Embryonic facial prominence (tissue), 1 donor: ENCODE data around the gene SPOCK1.

Source experiments
- DNase-seq: peaks from one replicate; pipeline ENCODE4 v3.0.0-alpha.2; 2016; ENCODE audit errors: extremely low spot score

Gene SPOCK1

DNA sequence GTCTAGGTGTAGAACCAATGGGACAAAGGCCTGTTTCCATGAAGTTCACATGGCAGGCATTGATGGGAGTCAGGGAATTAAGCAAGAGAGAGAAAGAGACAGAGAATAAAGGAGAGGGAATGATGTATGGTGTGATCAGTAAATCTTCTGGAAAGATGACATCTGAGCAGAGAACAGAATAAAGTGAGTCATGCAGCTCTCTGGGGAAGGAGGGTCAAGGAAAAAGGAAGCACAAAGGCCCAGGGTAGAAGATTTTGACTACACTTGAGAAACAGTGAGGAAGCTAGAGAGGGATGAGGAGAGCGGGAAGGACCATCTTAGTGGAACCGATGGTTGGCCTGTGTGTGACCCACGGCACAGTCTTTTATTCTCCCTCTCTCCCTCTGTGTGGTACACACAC is 425.9 kb downstream of the SPOCK1 start:
- no peak for DNase-seq

DNA sequence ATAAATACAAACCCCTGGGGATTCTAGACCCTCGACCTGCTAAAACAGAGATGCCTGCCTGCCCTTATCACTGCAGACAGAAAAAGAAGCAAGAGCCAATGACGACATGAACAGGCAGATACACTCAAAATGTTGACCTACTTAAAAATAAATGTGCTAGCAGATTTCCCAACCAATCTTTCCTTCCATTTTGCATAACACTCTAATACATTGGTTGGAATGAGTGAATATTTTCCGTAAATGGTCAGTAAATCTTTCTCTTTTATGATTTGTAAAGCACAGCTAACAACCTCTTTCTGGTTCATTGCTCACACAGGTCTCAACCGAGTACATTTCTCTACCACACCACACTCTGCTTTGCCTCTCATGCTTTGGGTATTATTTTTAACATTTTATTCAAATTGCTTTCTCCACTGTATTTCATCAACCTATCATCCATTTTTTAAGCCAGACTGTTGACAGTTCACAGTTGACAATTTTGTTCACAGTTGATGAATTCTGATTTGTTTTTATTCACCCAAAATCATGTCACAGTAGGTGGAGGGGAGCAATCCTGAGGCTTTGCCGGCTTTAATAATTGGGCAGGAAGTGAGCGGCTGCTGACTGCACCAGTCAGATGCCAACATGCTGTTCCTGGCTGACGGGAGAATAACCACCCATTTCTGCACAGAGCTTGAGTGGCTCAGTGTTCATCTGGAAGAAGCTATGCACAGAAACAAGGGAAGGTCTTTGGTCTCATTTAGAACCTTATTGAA is 426.6 kb downstream of the SPOCK1 start:
- no peak for DNase-seq

DNA sequence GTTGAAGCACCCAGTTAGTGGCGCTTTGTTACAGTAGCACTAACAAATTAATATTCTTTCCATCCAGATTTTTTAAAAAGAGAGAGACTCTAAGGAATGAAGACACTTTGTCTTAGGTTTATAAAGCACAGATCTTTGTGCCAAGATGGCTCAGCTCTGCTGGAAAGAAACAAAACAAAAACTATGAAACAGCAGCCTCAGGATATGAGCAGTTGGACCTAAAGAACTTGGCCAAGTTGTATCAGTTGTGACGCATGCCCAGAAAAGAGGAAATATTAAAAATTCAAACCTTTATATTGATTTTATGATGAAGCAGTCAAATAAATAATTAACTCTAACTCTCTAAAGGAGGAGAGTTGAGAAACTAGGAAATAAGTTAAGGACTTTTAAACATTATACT is 427.2 kb downstream of the SPOCK1 start:
- no peak for DNase-seq

DNA sequence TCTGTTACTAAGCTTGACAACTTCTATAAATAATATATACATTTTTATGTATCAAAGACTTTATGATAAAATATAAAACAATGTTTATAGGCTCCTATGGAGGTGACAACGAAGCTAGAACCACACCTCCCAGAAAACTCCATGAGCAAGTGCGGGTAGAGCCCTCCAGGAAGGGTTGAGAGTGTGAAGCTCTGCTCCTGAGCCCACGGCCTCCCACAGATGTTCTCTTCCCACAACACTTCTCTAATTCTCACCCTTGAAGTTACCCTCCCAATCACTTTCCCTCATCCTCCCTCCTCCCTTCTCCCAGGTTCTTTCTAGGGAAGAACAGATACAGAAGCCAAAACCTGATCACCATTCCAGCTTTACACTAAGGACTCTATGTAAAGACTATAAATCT is 427.6 kb downstream of the SPOCK1 start:
- DNase-seq, result no peak

DNA sequence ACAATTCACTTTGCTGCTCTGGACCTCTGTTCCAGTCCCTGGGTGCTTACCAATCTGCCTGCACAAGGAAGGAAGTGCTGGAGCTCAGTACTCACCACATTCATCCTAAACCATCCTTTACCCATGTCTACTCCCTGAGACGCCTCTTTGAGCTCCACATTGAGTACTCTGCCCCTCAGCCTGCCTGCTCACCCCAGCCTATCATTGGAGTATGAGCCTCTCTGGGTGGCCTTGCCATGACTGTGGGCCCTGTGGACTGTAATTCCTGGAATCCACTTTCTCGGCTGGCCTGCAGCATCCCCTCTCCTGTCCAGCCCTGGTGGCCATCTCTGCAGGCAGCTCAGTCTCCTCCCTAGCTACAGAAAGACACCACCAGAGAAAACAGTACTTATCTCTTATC is 428.6 kb downstream of the SPOCK1 start:
- DNase-seq, result no peak

DNA sequence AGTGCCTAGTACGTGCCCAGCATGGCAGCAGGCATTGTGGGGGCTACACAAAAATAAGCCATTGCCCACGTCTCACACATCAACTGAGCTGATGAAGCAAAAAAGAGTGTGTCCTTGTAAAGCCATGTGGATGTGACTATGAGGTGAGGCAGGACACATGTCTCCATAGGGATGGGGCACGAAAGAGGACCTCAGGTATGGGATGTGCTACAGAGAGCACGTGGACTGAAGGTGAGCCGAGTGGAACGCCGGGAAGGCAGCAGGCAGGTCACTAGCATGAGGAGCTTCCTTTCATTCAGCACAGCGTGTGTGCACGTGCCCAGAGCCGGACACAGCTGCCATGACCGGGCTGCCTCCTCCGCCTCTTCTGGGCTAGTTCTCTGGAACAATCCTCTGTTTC is 429.8 kb downstream of the SPOCK1 start:
- no peak for DNase-seq

DNA sequence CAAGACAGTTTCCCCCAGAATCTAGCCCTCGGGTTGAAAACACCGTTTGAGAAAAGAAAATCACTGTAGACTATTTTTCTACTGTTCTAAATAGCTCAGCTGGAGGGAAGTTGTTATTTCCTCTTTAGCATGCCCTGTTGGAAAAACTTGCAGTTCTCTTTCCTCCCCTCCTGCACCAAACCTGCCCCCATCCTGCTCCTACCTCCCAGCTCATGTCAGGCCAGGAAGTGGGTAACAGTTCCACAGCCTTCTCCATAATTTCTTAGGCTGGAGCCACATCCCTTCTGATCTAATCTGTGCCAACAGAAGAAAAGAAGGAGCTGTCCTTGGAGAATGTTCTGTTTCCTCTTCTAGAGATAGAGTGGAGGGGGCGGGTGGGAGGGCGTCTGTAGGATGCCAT is 437.7 kb downstream of the SPOCK1 start:
- no peak for DNase-seq

DNA sequence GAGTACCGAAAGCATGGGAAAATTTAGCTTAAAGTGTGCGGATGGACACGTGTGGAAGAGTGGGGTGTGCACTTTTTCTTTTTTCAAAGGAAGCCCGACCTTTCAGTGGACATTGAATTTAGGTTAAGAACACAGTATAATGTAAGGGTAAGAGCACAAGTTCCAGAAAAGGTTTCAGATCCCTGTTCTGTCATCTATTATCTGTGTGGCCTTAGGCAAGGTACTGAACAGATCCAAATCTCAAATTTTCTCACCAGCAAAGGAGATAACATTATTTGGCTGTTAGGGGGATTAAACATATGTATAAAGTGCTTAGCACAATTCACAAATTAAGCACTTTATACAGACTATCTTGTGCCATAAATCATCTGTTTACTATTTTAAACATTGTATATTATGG is 441.0 kb downstream of the SPOCK1 start:
- no peak for DNase-seq

DNA sequence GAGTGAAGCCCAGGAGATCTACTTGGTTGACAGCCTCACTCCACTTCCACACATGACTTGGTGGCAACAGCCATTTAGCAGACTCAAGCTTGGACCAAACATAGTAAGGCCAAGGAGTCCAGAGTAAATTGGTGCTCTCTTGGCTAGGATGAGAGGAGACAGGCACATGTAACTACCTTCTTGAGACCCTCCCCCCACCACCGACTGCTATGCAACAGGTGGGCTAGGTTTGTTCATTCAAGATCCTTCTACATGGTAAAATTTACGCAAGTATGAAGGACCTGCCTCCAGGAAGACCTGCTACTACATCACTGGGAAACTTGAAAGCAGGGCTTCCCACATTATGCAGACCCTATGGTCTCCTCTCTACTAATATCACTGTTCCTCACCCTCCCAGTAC is 442.4 kb downstream of the SPOCK1 start:
- DNase-seq, result no peak

DNA sequence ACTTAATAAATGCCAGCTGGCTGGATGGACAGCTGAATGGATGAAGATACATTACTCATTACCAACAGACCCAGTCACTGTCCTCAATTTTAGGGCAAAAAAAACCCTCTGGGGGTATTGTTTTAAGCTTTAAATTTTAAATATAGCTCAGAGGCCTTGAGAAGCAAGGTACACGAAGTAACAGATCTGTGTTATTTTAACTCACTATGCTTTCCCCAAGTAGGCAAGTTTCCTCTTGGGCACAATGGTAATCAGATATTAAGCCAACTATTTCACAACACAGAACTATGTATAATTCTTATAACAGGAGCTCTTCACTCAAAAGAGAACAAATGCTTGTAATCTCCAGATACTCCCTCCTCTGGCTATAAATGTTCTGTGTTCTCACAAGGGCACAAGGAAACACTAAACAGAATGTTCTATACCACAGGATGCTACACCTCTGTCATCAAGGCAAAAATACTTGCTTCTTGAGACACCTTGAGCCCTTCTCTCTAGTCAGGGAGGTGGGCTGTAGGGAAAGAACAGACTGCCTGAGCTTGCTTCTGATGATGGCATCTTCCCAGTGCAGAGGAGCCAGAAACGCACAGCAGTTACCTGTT is 443.8 kb downstream of the SPOCK1 start:
- DNase-seq, result no peak

DNA sequence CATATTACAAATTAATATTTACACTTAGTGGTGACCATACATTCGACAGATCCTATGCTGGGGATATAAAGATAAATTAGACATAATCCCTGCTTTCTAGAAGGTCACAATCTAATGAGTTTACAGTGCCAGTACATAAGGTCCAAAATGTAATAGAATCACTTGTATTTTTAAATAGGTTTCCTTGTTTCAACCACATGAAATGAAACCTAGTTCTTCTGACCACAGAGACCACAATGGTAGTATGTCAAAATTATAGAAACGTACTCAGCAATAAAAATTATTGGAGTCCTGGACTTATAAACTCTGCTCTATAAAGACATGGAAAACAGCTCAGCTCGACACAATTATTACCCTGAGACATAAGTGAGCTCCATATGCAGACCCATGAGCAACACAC is 444.3 kb downstream of the SPOCK1 start:
- no peak for DNase-seq

DNA sequence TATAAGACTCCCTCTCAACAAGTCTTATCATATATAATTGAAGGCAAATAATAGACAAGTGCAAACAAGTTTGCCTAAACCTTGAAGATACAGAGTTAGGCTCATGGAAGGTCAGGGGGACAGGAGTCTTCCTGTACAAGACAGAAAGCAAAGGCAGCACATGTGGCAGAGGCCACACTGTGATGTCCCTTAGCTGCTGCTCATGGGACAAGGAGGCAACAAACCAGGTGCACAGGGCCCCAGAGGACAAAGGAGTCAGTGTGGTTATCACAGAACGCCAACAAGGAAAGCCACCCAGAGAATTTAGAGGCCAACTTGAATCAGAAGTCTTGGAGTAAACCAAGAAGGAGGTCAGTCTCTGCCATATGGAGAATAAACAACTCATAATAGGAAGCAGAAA is 444.8 kb downstream of the SPOCK1 start:
- no peak for DNase-seq

DNA sequence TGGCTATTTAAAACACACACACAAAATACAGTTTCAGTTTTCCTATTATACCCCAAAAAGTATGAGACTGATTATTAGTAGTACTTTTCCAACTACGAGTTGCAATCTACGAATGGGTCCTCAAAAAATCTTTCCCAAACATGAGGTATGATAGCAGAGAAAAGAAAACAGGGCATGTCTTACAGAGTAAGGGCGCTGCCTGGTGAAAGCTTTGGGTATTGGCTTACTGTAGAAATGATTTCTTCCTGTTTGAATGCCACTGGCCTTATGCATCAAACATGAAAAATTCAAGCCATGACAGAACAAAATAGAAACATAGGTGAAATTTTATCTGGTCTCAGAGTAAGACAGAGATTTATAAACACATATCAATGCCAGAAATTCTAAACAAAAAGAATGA is 448.0 kb downstream of the SPOCK1 start:
- no peak for DNase-seq

DNA sequence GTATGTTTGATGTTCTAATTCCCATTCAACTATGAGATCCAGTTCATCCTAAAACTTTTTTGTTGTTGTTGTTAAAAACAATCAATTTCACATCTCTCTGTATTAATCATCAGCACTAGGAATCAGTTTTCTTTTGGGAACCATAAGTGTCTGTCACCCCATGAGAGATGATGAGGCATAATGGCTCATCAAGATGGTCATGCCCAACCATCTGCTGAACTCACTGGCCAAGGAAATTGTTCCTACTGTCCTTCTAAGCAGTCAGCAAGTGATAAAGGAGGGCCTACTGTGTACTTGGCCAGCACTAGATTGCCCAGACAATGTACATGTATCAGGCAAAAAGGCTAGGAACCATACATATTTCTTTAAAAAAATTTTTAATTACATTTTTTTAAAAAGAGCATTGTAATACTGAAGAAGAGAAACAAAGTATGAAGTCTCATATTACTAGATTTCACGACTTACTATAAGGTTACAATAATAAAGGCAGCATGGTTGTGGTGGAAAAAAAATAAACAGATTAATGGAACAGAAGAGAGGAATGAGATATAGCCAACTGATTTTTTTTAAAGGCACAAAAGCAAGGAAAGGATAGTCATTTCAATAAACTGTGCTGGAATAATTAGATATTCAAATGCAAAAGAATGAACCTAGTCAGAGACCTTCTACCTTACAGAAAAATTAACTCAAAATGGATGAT is 458.3 kb downstream of the SPOCK1 start:
- no peak for DNase-seq

DNA sequence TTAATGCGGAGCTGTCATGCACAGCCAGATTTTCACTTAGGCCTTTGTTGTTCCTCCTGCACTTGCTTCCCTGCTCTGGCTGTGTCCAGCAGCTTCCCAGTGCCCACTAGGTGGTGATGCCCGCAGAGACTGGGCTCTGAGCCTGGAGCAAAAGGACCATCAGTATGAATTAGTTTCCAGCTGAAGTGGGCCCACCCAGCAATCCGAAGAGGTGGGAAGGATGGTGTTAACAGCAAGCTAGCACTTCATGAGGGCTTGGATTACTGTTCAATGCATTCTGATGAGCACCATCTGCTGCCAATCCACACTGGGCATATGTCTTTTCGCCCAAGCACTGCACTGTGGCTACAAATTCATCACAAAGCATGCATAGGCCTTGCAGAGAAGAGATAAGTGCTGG is 459.1 kb downstream of the SPOCK1 start:
- no peak for DNase-seq

DNA sequence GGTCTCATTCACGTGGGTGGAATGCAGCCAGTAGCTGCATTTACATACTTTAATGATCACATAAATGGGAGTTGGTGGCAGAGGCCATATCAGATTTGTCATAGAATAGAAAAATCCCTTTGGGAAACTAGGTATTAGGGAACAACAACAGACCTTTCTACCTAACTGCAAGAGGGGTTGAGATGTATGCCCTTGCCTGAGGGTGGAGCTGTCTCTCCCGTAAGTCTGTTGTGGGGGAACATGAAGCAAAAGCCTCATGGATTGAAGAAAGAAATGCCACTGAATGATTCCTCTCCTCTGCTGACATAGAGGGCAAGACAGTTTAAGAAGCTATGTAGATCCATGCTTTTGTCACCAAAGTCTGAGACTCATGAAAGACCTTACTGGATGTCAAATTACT is 461.3 kb downstream of the SPOCK1 start:
- no peak for DNase-seq

DNA sequence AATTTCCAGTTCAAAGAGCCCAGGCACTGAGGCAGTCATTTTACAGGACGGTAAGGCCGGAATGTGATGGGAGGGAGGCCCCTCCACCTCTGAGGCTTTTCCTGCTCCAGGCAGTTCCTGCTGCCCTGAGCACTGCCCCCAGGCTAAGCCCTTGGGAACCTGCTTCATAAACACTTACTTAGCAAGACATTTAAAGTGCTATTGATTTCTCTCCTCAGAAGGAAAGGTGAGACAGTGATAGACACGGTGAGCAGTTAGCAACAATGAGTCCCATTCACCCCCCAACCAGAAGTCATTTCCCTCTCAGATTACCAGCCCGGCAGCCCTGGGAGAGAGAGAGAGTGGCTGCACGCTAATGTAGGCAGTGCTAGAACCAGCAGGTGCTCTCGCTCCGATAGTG is 462.5 kb downstream of the SPOCK1 start:
- no peak for DNase-seq

DNA sequence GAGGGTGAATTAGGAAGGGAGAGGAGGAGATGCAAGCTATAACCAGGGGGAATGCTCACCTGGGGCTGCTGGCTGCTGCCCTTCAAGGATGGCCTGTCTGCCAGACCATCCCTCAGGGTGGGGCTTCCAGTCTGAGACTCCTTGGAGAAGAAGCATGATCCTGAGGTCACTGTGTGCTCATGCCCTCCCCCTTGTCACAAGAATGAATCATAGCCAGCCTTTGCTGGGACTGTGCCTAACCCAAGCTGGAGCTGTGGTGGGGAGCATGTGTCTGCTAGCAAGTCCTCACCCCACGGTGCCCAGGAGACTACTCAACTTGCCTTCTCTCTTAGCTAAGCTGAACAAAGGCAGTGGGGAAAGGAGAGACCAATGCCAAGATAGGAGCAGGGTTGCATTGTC is 463.6 kb downstream of the SPOCK1 start:
- no peak for DNase-seq

DNA sequence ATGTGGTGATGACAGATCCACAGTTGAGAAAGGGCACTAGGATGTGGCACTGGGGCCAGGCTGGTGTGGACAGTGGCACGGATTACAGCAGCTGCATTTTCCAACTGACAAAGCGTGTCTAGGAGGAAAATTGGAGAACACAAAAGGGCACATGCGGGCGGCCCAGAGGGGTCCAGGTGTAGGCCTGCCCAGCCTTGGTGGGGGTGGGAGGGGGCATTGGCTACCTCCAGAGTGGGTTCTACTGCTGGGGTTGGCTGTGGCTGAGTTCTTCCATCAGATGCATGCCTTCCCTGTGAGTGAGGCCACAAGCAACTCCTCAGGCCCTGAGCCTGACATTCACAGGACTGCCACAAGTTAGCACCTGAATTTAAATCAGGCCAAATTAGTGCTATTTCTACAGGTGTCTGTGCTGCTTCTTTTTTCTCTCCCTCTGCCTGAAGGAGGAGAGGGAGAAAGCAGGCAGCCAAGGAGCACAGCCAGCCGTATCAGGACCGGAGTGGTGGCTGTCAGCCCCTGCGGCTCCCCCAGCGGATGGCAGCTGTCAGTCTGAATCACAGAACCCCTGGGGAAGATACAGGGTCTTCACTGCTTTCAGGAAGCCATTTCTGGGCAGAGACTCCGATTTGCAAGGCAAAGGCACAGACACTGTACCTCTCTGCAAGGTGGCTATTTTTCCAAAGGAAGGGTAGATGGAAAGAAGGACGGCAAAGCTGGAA is 464.2 kb downstream of the SPOCK1 start:
- DNase-seq, result no peak

DNA sequence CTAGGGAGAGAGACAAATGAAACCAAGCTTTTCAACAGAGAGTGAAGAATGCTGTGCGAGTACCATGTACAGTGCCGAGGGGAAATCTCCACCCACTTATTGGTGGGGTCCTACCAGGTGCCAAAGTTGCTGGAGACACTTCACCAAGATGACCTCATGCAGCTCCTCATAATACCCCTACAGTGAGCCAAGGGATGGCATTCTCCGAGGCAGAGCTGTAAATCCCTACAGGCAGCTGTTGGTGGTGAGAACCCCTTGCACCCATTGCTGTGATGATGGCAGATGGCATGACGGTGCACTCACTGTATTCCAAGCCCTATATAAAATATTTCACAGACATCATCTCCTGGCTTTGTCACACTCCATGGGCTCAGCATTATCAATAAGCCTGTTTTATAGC is 464.9 kb downstream of the SPOCK1 start:
- DNase-seq, result no peak

DNA sequence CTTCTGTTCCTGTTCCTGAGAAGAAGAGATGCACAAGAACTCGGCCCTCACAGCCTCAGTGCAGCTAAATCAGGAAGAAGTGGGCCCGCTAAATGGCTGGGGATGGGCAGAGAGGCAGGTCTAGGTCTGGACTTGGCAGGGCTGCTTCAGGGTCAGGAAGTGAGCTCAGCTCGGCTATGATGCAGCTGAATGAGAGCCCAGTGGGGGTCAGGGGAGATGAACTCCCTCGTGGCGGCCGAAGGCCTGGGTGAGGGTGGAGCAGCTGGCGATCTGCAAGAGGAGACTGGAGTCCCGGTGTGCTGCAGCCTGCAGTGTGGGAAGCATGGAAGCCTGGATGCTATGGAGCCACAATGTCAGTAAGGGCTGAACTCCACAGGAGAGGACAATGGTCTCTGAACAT is 466.2 kb downstream of the SPOCK1 start:
- DNase-seq, result no peak

DNA sequence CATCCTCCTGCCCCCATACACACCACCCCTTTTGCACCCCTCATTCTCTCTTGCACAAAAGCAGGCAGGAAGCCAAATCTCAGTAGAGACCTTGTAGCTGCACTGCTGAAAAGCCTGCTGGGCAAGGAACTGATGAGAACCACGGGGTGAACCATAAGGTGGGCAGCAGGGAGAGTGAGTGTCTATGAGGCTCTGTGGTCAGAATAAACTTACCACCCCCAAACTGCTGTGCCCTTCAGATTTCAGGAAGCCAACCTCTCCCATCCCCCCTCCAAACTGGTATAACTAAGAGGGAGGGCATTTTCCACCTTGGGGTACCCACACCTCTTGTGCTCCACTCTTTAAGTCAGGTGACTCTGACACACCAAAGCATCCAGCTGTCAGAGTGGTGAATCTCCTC is 471.4 kb downstream of the SPOCK1 start:
- DNase-seq, result no peak

DNA sequence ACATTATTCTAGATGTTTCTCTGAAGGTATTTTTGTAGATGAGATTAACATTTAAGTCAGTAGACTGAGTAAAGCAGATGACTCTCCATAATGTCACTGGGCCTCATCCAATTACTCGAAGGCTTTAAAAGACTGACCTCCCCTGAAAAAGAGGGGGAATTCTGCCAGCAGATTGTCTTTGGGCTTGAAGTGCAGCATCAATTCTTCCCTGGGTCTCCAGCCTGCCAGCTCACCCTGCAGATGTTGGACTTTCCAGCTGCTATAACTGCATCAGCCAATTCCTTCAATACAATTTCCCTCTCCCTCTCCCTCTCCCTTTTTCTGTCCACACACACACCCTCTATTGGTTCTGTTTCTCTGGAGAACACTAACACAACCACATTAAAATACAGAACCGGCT is 472.8 kb downstream of the SPOCK1 start:
- no peak for DNase-seq
